NCI-H2227 (cell line): ENCODE measurements around the gene VAC14.

ENCODE experiments used
- DNase-seq: peaks from one replicate; lab custom pipeline; 2025; ENCODE audit not compliant: unreplicated experiment; lab: John Stamatoyannopoulos, UW

Gene VAC14

GRCh38 chr16:70694088-70694867 lies 106.7 kb downstream of the VAC14 start:
- DNase-seq, result no peak

- peak; percentile 10 for DNase-seq
Measured at GRCh38 chr16:70692873-70693671, 107.9 kb downstream of the VAC14 start.

- peak; percentile 11 for DNase-seq
Measured at GRCh38 chr16:70692130-70692872, 108.7 kb downstream of the VAC14 start.

GRCh38 chr16:70691223-70692129 lies 109.5 kb downstream of the VAC14 start:
- DNase-seq, result peak; percentile 80

GRCh38 chr16:70689970-70690891 lies 110.7 kb downstream of the VAC14 start:
- DNase-seq, result no peak

- no peak for DNase-seq
Measured at GRCh38 chr16:70689035-70689969, 111.7 kb downstream of the VAC14 start.

GRCh38 chr16:70688246-70688742 lies 112.7 kb downstream of the VAC14 start:
- no peak for DNase-seq

GRCh38 chr16:70687671-70688245 lies 113.2 kb downstream of the VAC14 start:
- DNase-seq, result no peak

GRCh38 chr16:70687102-70687511 lies 113.9 kb downstream of the VAC14 start:
- no peak for DNase-seq

GRCh38 chr16:70686376-70687101 lies 114.4 kb downstream of the VAC14 start:
- no peak for DNase-seq

- DNase-seq, result peak; percentile 84
Measured at GRCh38 chr16:70685938-70686375, 115.0 kb downstream of the VAC14 start, which contains the start of gene MTSS2. TSS of gene MTSS2 (minus strand) at chr16:70686053. CDS start at chr16:70685791, 262 bp downstream.

GRCh38 chr16:70685061-70685937 lies 115.7 kb downstream of the VAC14 start:
- DNase-seq, result peak; percentile 65

- no peak for DNase-seq
Measured at GRCh38 chr16:70684146-70685060, 116.6 kb downstream of the VAC14 start.

GRCh38 chr16:70683146-70683944 lies 117.6 kb downstream of the VAC14 start:
- DNase-seq, result no peak
